HepG2 (cell line): Measurements from ENCODE around the gene TCF7L2. TPM values are rescaled to one million over a fixed set of nuclear protein-coding genes. Genes with fewer than 3 reads are reported as not detected.

ENCODE experiments used
- ATAC-seq: fragments of 200-7000 bp; cut with Tn5 transposase; 3 replicates; pipeline ENCODE4 v1.9.1; 2020; ENCODE audit warnings: mild to moderate bottlenecking, moderate library complexity
- BruUV-seq: library from RNA; stranded (reverse); fragments of 400-500 nt; replicated peaks from 2 replicates; lab custom pipeline; 2021; lab: Mats Ljungman, UMichigan
- CTCF ChIA-PET: fragments of 300-600 bp; formaldehyde crosslinking; extraction: SDS; loops from one replicate; lab custom pipeline; 2021; ENCODE audit warnings: low total read pairs, inconsistent platforms, low intra/inter-chr PET ratio; lab: Yijun Ruan, JAX
- POLR2A ChIA-PET: fragments of 350-600 bp; sonication (Branson Sonifier 250); formaldehyde crosslinking; loops from one replicate; lab custom pipeline; 2020; ENCODE audit warnings: antibody characterized with exemption, inconsistent platforms; lab: Yijun Ruan, JAX
- DNase-seq: peaks from one replicate; pipeline ENCODE4 v3.0.0-alpha.2; 2015; ENCODE audit warnings: low spot score
- FAIRE-seq: peaks from 3 replicates; lab custom pipeline; 2011; peaks lifted over from hg19 to GRCh38; lab: Jason Lieb, UNC
- H2AFZ ChIP-seq: one replicate; pipeline ENCODE4 v1.6.1; 2011; ENCODE audit warnings: low read length, inconsistent platforms
- H3K27ac ChIP-seq: fragments of 300-600 bp; 3 replicates; pipeline ENCODE4 v1.8.0; 2011; ENCODE audit warnings: mixed run types, mild to moderate bottlenecking, mixed read lengths, low read length, inconsistent platforms; ENCODE audit not compliant: insufficient read depth; ENCODE audit errors: extremely low read length
- H3K27me3 ChIP-seq, 2 experiments: fragments of 200-600 bp in 1 of 2; 2 replicates in 1 of 2; 3 replicates in 1 of 2; pipeline versions ENCODE4 v1.6.0 to v1.8.0; 2011; ENCODE audit warnings: low read length in 2 of 2, mild to moderate bottlenecking in 2 of 2, moderate library complexity in 2 of 2, inconsistent platforms in 1 of 2; ENCODE audit not compliant: insufficient read depth in 2 of 2, control insufficient read depth in 1 of 2
- H3K36me3 ChIP-seq, 2 experiments: fragments of 200-600 bp in 1 of 2; replicated peaks in 1 of 2; 2 replicates in 1 of 2; 3 replicates in 1 of 2; pipeline versions ENCODE4 v1.5.1 to v1.8.0; 2011; ENCODE audit warnings: low read length in 2 of 2, inconsistent platforms in 1 of 2; ENCODE audit not compliant: insufficient read depth in 2 of 2, control insufficient read depth in 1 of 2
- H3K4me1 ChIP-seq: 2 replicates; pipeline ENCODE4 v1.5.1; 2012; ENCODE audit warnings: low read length, inconsistent platforms; ENCODE audit not compliant: insufficient read depth
- H3K4me2 ChIP-seq: 2 replicates; pipeline ENCODE4 v1.6.0; 2011; ENCODE audit warnings: low read depth, low read length, inconsistent platforms
- H3K4me3 ChIP-seq, 3 experiments: fragments of 200-600 bp in 1 of 3; sonication (generic), shearing (Covaris generic) in 1 of 3; replicated peaks in 1 of 3; 2 replicates each; pipeline ENCODE4 v1.5.1; 2011 to 2016; ENCODE audit warnings: low read length in 3 of 3, inconsistent platforms in 2 of 3, low read depth in 2 of 3, mild to moderate bottlenecking in 2 of 3, control low read depth in 1 of 3, mixed read lengths in 1 of 3; ENCODE audit not compliant: insufficient read depth in 1 of 3
- H3K79me2 ChIP-seq: one replicate; pipeline ENCODE4 v1.6.1; 2011; ENCODE audit warnings: low read length, inconsistent platforms; ENCODE audit not compliant: insufficient read depth
- H3K9ac ChIP-seq: 2 replicates; pipeline ENCODE4 v1.6.0; 2011; ENCODE audit warnings: mild to moderate bottlenecking, low read depth, low read length, inconsistent platforms; ENCODE audit not compliant: insufficient read depth
- H3K9me3 ChIP-seq: 2 replicates; pipeline ENCODE4 v1.5.1; 2012; ENCODE audit warnings: mild to moderate bottlenecking, low read length
- H4K20me1 ChIP-seq: 2 replicates; pipeline ENCODE4 v1.6.0; 2011; ENCODE audit warnings: inconsistent platforms, mild to moderate bottlenecking, low read length, moderate library complexity; ENCODE audit not compliant: insufficient read depth
- HOXA7 ChIP-seq: sonication (generic); formaldehyde crosslinking; IDR thresholded peaks from 2 replicates; pipeline ENCODE4 v1.8.1; 2022; ENCODE audit warnings: mild to moderate bottlenecking, missing genetic modification reagents, moderate library complexity
- NFE2L2 ChIP-seq: fragments of 150-350 bp; IDR thresholded peaks from 2 replicates; pipeline ENCODE4 v1.6.1; 2014; ENCODE audit warnings: low read length
- PPARG ChIP-seq: conservative IDR thresholded peaks from 2 replicates; pipeline ENCODE4 v1.6.1; 2016; ENCODE audit warnings: missing biosample characterization, missing genetic modification reagents
- RFX1 ChIP-seq: fragments of 450-650 bp; IDR thresholded peaks from 2 replicates; pipeline ENCODE4 v1.6.1; 2017
- SP4 ChIP-seq: sonication (generic); formaldehyde crosslinking; IDR thresholded peaks from 2 replicates; pipeline ENCODE4 v1.8.1; 2023; ENCODE audit warnings: mild to moderate bottlenecking, missing genetic modification reagents
- ZFY ChIP-seq: sonication (generic); formaldehyde crosslinking; IDR thresholded peaks from 2 replicates; pipeline ENCODE4 v1.4.0; 2020; ENCODE audit warnings: missing genetic modification reagents
- ZNF337 ChIP-seq: sonication (generic); formaldehyde crosslinking; IDR thresholded peaks from 2 replicates; pipeline ENCODE4 v1.5.1; 2020; ENCODE audit warnings: missing genetic modification reagents, low read depth, mild to moderate bottlenecking, borderline replicate concordance
- ZNF33A ChIP-seq: sonication (generic); formaldehyde crosslinking; IDR thresholded peaks from 2 replicates; pipeline ENCODE4 v1.5.1; 2020; ENCODE audit warnings: missing genetic modification reagents, mild to moderate bottlenecking, moderate library complexity, borderline replicate concordance
- ZNF510 ChIP-seq: sonication (generic); formaldehyde crosslinking; IDR thresholded peaks from 2 replicates; pipeline ENCODE4 v1.4.0; 2020; ENCODE audit warnings: low read depth, mild to moderate bottlenecking, missing genetic modification reagents
- ZNF543 ChIP-seq: sonication (generic); formaldehyde crosslinking; IDR thresholded peaks from 2 replicates; pipeline ENCODE4 v1.4.0; 2020; ENCODE audit warnings: mild to moderate bottlenecking, missing genetic modification reagents
- ZNF605 ChIP-seq: sonication (generic); formaldehyde crosslinking; IDR thresholded peaks from 2 replicates; pipeline ENCODE4 v1.8.0; 2022; ENCODE audit warnings: mild to moderate bottlenecking, missing genetic modification reagents
- ZNF713 ChIP-seq: sonication (generic); formaldehyde crosslinking; IDR thresholded peaks from 2 replicates; pipeline ENCODE4 v1.4.0; 2020; ENCODE audit warnings: mild to moderate bottlenecking, missing genetic modification reagents
- ZNF737 ChIP-seq: sonication (generic); formaldehyde crosslinking; IDR thresholded peaks from 2 replicates; pipeline ENCODE4 v1.5.0; 2020; ENCODE audit warnings: missing genetic modification reagents, mild to moderate bottlenecking, borderline replicate concordance
- ZNF776 ChIP-seq: sonication (generic); formaldehyde crosslinking; IDR thresholded peaks from 2 replicates; pipeline ENCODE4 v1.4.0; 2020; ENCODE audit warnings: mild to moderate bottlenecking, missing genetic modification reagents
- ZSCAN21 ChIP-seq: sonication (generic); formaldehyde crosslinking; IDR thresholded peaks from 2 replicates; pipeline ENCODE4 v1.8.0; 2022; ENCODE audit warnings: mild to moderate bottlenecking, missing genetic modification reagents, moderate library complexity, borderline replicate concordance
- WGBS: methylation state at CpG from one replicate; pipeline ENCODE4 v1.1.6; 2017; ENCODE audit warnings: low lambda C conversion rate; 5-methylcytosine and 5-hydroxymethylcytosine counted together
- in situ Hi-C: cut with HindIII; loops from 2 replicates; pipeline ENCODE4 v1.10.0; 2017; ENCODE audit warnings: low pct_unique_long_range_greater_than_20kb; ENCODE audit not compliant: extremely low pct_ligation_motif_present
- intact Hi-C: fragments of 100-400 bp; cut with micrococcal nuclease; formaldehyde crosslinking; loops from one replicate; pipeline ENCODE4 v1.10.0; 2022; ENCODE audit not compliant: unreplicated experiment
- polyA plus RNA-seq, 8 experiments: library from polyadenylated mRNA; depleted of rRNA in 3 of 8; stranded (reverse) in 7 of 8; unstranded in 1 of 8; fragments of >200 nt; fragmentation: Illumina TruSeq in 4 of 8; extraction: Trizol in 4 of 8; gene quantifications; 2 replicates each; pipeline versions ENCODE4 v1.2.1 to v1.2.3, GENCODE V29; 2011 to 2016; ENCODE audit warnings: low read depth in 4 of 8, missing spikeins in 1 of 8, mixed read lengths in 1 of 8; ENCODE audit not compliant: insufficient read depth in 1 of 8
- total RNA-seq, 5 experiments: library from RNA; depleted of rRNA; stranded (reverse); fragments of >200 nt; fragmentation: Illumina TruSeq; extraction: Trizol; gene quantifications; 2 replicates each; pipeline ENCODE4 v1.2.3, GENCODE V29; 2016; ENCODE audit warnings: low read depth in 1 of 5

The TCF7L2 gene
- total and polyA plus RNA-seq, 2 of the 13 experiments (the other 11 are each of a cell fraction or from before 2014, with no cell fraction given): 3.9 to 13.7 TPM

GRCh38 chr10:112904000-112904399 lies 46.0 kb upstream of the TCF7L2 start:
- Histone ChIP-seq H3K36me3 (no peaks in the 10 kb centered on the region), H3K4me1 (peaks cover 46% of the 10 kb centered on the region), H3K27me3 (no peaks in the 10 kb centered on the region), H4K20me1 (no peaks in the 10 kb centered on the region), H3K4me2 (no peak overlapping the region), H3K79me2 (no peaks in the 10 kb centered on the region), H3K4me3 (no peak overlapping the region), H3K9ac (no peak overlapping the region), H3K27ac (no peak overlapping the region), H3K9me3 (no peaks in the 10 kb centered on the region), H2AFZ (no peak overlapping the region)
- ChIA-PET POLR2A (interaction anchor here (0.9 kb wide), 1 partner anchor 12 kb away, joined by 4 read pairs; no protein-coding TSS in a partner anchor), CTCF (no interaction called here)
- DNase-seq (peak; percentile 35), ATAC-seq (no peak), FAIRE-seq (no peak)
- 11% methylated on average over 2 of the region's 2 CpGs for WGBS
- BruUV-seq: no TSS peak
- in situ Hi-C loops (no loop called here), intact Hi-C loops (no loop called here)
- peak; percentile 51; the same call in 1 of the 2 replicates for TF ChIP-seq NFE2L2
- TF ChIP-seq ZNF713 (CRISPR knock-in tag): no peak
- TF ChIP-seq PPARG (CRISPR knock-in tag): no peak
- no peak for TF ChIP-seq HOXA7 (CRISPR knock-in tag)

- Histone ChIP-seq H3K36me3 (no peaks in the 10 kb centered on the region), H3K4me3 (no peak overlapping the region), H3K79me2 (no peaks in the 10 kb centered on the region), H3K9ac (no peak overlapping the region), H3K27me3 (no peaks in the 10 kb centered on the region), H3K4me1 (peaks cover 22% of the 10 kb centered on the region), H3K4me2 (no peak overlapping the region), H3K27ac (no peak overlapping the region), H4K20me1 (no peaks in the 10 kb centered on the region), H3K9me3 (no peaks in the 10 kb centered on the region), H2AFZ (no peak overlapping the region)
- 87% methylated on average over 7 of the region's 8 CpGs for whole genome bisulfite sequencing
- in situ Hi-C loops: no loop called here
- no peak for FAIRE-seq
- no TSS peak for BruUV-seq
- no peak for DNase-seq
- TF ChIP-seq ZNF776 (CRISPR knock-in tag) (no peak), RFX1 (no peak), ZNF337 (CRISPR knock-in tag) (no peak), ZNF510 (no peak), ZNF605 (CRISPR knock-in tag) (no peak), ZSCAN21 (CRISPR knock-in tag) (no peak), ZNF737 (CRISPR knock-in tag) (no peak), ZNF33A (CRISPR knock-in tag) (no peak), SP4 (CRISPR knock-in tag) (no peak), ZNF543 (CRISPR knock-in tag) (no peak), ZFY (no peak)
- no peak; the same call in 2 of the 3 replicates for ATAC-seq
- CTCF ChIA-PET: no interaction called here
- intact Hi-C loops: no loop called here
- POLR2A ChIA-PET: interaction anchor here (0.6 kb wide), 1 partner anchor 8 kb away, joined by 3 read pairs; no protein-coding TSS in a partner anchor
Measured at GRCh38 chr10:112906945-112907344, 43.1 kb upstream of the TCF7L2 start.
